ENCODE data around the gene CLN5.

CLN5 gene

DNA sequence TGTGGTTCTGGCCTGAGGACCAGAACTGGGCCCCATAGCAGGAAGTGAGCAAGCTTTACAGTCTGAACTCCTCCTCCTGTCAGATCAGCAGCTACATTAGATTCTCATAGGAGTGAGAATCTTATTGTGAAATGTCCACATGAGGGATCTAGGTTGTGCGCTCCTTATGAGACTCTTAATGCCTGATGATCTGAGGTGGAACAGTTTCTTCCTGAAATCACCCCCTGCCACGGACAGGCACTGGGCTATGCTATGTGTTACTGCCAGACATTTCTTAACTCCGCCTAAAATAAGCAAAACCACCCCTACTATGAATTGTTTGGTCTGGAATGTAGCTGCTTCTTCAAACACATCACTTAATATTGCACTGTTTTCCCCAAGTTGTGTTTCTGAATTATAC is 30.5 kb downstream of the CLN5 start:
- Histone ChIP-seq H3K4me1 (ENCODE audit: control insufficient read depth in 1 of 2, insufficient read depth in 1 of 2, low read depth in 1 of 2, low read length in 1 of 2) (peaks cover 46 to 59% of the 10 kb centered on the region in 2 experiments), H3K36me3 (peaks cover 40% of the 10 kb centered on the region), H3K27me3 (no peaks in the 10 kb centered on the region), H3K4me3 (ENCODE audit: low read depth in 1 of 2, low read length in 1 of 2) (no peak overlapping the region), H3K9me3 (no peaks in the 10 kb centered on the region), H3K27ac (peak overlapping the region; percentile 43)
- TF ChIP-seq, protein P1, sequence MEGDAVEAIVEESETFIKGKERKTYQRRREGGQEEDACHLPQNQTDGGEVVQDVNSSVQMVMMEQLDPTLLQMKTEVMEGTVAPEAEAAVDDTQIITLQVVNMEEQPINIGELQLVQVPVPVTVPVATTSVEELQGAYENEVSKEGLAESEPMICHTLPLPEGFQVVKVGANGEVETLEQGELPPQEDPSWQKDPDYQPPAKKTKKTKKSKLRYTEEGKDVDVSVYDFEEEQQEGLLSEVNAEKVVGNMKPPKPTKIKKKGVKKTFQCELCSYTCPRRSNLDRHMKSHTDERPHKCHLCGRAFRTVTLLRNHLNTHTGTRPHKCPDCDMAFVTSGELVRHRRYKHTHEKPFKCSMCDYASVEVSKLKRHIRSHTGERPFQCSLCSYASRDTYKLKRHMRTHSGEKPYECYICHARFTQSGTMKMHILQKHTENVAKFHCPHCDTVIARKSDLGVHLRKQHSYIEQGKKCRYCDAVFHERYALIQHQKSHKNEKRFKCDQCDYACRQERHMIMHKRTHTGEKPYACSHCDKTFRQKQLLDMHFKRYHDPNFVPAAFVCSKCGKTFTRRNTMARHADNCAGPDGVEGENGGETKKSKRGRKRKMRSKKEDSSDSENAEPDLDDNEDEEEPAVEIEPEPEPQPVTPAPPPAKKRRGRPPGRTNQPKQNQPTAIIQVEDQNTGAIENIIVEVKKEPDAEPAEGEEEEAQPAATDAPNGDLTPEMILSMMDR (IDR thresholded peaks at IDR 0.05) = no peak

DNA sequence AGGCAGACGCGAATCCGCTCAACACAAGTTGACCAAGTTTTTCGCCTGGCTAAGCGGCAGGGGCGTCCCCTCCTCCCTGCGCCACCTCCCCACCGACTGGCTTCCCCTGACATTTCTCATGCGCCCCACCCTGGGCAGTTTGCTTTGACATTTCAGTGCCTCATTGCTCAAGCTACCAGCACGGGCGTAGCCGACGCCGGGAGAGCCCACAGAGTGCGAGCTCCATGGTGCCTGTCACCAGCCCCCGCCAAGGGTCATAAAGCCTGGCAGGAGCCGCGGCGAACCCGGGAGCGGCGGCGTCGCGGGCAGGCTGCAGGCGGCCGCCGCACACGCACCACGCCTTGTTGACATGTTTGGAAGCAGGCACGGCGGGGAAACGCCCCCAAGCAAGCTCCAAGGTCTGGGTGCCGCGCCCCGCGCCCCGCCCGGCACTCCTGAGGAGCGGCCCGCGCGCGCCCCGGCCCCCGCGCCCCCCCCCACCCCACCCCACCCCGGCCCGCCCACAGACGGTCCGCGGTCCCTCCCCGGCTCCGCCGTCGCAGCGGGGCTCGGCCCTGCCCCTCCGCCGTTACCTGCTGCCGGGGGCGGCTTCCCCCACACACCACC is 34.5 kb downstream of the CLN5 start:
- Histone ChIP-seq H3K36me3 (peaks cover 14% of the 10 kb centered on the region), H3K9me3 (no peaks in the 10 kb centered on the region), H3K4me1 (ENCODE audit: control insufficient read depth in 1 of 2, insufficient read depth in 1 of 2, low read depth in 1 of 2, low read length in 1 of 2) (peaks cover 52 to 53% of the 10 kb centered on the region in 2 experiments), H3K4me3 (ENCODE audit: low read depth in 1 of 2, low read length in 1 of 2) (peak overlapping the region; percentile 79 to 81), H3K27ac (peak overlapping the region; percentile 100), H3K27me3 (no peaks in the 10 kb centered on the region)
- TF ChIP-seq, protein P1 (IDR thresholded peaks at IDR 0.05) = peak; percentile 33

DNA sequence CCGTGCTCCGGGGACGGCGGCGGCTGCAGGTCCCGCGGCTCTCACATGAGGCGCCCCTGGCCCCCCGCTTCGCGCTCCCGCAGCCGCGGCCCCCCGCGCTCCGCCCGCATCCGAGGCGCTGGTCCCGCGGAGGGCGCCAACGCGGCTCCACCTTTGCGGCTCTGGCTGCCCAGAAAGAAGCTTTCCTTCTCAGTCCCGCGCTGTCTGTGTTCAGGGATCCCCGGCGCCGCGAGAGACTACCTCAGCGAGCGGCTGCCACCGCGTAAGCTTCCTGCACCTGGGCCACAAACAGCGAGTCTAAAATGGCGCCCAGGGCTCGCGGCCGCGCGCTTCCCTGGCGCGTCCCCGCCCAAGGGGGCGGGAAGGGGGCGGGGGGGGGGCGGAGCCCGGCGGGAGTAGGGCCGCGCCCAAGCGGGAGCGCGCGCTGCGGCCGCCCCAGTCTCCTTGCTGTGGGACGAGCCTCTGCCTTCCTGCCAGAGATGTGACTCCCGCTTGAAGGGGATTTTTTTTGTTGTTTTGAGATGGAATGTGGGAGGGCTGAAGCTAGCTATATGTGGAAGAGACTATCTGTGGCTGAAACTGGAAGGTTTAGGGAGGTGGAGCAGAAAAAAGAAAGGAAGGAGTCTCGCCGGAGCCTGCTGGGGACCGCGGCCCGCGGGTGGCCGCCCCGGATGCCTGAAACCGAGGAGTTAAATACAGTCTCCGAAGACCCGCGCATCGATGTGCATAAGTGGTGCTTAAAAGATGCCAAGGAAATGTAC is 35.2 kb downstream of the CLN5 start, which contains the start of gene FBXL3:
FBXL3 (minus strand) TSS at position 299 of the 761 bp plus-strand sequence. CDS start 5,299 bp downstream, outside the sequence.
- Histone ChIP-seq H3K27ac (peak within 1 kb of the TSS; percentile 100), H3K27me3 (no peaks in the 10 kb centered on the region), H3K4me3 (ENCODE audit: low read depth in 1 of 2, low read length in 1 of 2) (peak within 1 kb of the TSS; percentile 79 to 81), H3K36me3 (peaks cover 11% of the 10 kb centered on the region), H3K9me3 (no peaks in the 10 kb centered on the region), H3K4me1 (ENCODE audit: control insufficient read depth in 1 of 2, insufficient read depth in 1 of 2, low read depth in 1 of 2, low read length in 1 of 2) (peaks cover 45 to 46% of the 10 kb centered on the region in 2 experiments)
- TF ChIP-seq, protein P1 (IDR thresholded peaks at IDR 0.05) = peak; percentile 30

DNA sequence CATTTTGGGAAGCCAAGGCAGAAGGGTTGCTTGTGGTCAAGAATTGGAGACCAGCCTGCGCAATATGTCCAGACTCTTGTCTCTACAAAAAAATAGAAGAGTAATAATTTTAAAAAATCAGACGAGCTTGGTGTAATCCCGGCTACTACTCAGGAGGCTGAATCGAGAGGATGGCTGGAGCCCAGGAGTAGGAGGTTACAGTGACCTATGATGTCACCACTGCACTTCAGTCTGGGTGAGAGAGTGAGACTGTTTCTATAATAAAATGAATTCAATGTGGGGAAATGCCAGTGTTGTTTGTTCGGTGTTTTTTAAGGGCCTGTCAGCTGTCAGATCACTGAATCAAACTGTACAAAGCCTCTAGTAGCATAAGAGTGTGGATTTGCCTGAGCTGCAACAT is 36.3 kb downstream of the CLN5 start:
- TF ChIP-seq, protein P1 (IDR thresholded peaks at IDR 0.05) = no peak
- Histone ChIP-seq H3K36me3 (peaks cover 6% of the 10 kb centered on the region), H3K9me3 (no peaks in the 10 kb centered on the region), H3K27me3 (no peaks in the 10 kb centered on the region), H3K4me1 (ENCODE audit: control insufficient read depth in 1 of 2, insufficient read depth in 1 of 2, low read depth in 1 of 2, low read length in 1 of 2) (peaks cover 34 to 39% of the 10 kb centered on the region in 2 experiments), H3K27ac (no peak overlapping the region), H3K4me3 (ENCODE audit: low read depth in 1 of 2, low read length in 1 of 2) (no peak overlapping the region)

DNA sequence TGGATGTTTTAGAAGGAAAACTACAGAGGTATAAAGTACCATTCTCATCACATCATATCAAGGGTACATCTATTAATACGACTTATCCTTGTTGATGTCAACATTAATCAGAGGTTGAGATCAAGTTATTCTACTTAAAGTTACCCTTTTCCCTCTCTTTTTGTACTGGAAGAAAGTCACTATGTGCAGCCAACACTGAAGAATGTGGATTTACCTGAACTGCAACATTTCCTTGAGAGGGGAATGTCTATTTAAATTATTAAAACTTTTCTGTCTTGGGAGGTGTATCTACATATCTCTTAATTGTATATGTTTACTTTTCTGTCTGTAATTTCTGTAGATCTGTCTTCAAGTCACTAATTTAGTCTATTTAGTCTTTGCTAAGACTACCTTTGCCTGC is 37.6 kb downstream of the CLN5 start:
- no peak overlapping the region for H3K27ac ChIP-seq
- H3K36me3 ChIP-seq = no peaks in the 10 kb centered on the region
- H3K4me1 ChIP-seq (ENCODE audit: control insufficient read depth in 1 of 2, insufficient read depth in 1 of 2, low read depth in 1 of 2, low read length in 1 of 2) = peaks cover 21 to 28% of the 10 kb centered on the region in 2 experiments
- no peak overlapping the region for H3K4me3 ChIP-seq (ENCODE audit: low read depth in 1 of 2, low read length in 1 of 2)
- no peaks in the 10 kb centered on the region for H3K9me3 ChIP-seq
- TF ChIP-seq, protein P1 (IDR thresholded peaks at IDR 0.05) = no peak
- no peaks in the 10 kb centered on the region for H3K27me3 ChIP-seq
